ENCODE measurements around the gene FAM9B.

Gene FAM9B

DNA sequence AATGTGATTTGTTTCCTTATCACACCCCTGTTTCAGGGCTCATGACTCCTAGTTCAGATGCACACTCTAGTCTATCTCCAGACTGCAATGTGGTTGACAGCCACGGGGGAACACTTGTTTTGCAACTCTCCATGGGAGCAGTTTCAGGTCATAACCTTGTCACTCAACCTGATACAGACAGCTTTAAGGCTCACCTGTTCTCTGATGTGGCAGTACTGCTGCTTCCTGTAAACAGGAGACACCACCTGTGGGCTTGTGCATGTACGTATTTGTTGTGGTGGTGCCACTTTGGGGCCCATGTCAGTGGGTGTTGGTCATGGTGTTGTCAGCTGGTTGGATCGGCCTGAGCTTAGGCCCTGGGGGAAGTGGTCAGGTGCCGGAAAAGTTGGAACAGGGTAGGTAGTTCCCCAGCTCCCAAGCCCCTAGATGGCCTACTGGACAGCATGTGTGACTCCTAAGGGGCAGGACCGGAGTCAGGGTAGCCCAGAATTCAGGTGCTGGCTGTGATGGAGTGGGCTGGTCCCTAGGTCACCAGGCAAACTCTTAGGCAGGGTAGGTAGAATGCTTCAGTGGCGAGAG lies 46.2 kb downstream of the FAM9B start:
- no peak overlapping the region for H3K4me3 ChIP-seq (ENCODE audit: low read depth, low read length)
- peak; percentile 0 for DNase-seq (ENCODE audit: low read depth)
- TF ChIP-seq, protein P1, sequence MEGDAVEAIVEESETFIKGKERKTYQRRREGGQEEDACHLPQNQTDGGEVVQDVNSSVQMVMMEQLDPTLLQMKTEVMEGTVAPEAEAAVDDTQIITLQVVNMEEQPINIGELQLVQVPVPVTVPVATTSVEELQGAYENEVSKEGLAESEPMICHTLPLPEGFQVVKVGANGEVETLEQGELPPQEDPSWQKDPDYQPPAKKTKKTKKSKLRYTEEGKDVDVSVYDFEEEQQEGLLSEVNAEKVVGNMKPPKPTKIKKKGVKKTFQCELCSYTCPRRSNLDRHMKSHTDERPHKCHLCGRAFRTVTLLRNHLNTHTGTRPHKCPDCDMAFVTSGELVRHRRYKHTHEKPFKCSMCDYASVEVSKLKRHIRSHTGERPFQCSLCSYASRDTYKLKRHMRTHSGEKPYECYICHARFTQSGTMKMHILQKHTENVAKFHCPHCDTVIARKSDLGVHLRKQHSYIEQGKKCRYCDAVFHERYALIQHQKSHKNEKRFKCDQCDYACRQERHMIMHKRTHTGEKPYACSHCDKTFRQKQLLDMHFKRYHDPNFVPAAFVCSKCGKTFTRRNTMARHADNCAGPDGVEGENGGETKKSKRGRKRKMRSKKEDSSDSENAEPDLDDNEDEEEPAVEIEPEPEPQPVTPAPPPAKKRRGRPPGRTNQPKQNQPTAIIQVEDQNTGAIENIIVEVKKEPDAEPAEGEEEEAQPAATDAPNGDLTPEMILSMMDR (IDR thresholded peaks at IDR 0.05; ENCODE audit: insufficient read depth, low read depth, low read length, missing control alignments) = no peak

DNA sequence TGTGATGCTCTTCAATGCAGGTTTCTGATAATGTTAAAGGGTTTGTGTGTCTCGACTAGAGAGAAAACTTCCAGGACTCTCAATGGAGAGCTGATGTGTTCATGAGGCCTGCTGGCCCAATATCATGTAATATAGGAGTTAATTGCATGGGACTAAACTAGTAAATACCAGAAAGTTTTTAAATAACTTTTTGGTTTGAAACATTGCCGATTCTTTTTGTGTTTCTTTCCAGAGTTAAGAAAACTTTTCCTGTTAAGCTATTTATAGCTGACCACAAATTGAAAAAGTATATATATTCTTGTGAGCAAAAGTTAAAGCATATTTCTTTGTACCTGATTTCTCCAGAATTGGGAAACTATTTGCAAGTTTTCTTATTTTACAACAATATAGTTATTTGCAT lies 49.7 kb downstream of the FAM9B start:
- TF ChIP-seq, protein P1 (IDR thresholded peaks at IDR 0.05; ENCODE audit: insufficient read depth, low read depth, low read length, missing control alignments) = no peak
- DNase-seq (ENCODE audit: low read depth) = no peak
- no peak overlapping the region for H3K4me3 ChIP-seq (ENCODE audit: low read depth, low read length)

DNA sequence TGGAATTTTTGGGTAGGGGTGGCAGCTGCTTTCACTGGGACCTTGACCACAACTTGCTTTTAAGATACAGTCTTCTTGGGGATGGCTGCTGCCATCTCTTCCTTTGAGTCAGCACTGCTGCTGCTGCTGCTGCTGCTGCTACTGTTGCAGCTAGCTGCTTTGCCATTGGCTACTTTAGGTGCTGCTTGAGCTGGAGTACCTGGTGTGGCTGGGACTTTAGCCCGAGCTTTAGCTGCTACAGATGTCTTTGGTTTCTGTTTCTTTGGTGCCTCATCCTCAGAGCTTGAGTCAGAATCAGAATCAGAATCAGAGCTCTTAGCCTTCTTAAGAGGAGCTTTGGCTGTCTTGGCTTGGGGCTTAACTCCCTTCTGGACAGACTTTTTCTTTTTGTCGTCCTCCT lies 52.2 kb downstream of the FAM9B start:
- no peak overlapping the region for H3K4me3 ChIP-seq (ENCODE audit: low read depth, low read length)
- TF ChIP-seq, protein P1 (IDR thresholded peaks at IDR 0.05; ENCODE audit: insufficient read depth, low read depth, low read length, missing control alignments) = no peak
- peak; percentile 30 for DNase-seq (ENCODE audit: low read depth)

DNA sequence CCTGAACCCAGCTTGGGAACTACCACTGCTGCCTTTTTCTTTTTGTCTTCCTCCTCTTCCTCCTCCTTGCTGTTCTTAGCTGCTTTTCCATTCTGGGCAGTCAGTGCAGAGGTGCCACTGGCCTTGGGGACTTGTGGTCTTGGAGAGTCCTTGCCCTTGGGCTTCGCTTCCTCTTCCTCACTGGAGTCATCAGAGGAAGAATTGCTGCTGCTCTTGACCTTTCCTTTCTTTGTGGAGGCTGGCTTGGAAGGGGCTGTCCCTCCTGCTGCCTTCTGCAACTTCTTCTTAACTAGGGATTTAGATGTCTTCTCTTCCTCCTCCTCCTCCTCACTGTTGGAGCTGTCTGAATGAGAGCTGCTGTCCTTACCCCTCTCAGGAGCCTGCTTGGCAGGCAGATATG lies 53.2 kb downstream of the FAM9B start:
- TF ChIP-seq, protein P1 (IDR thresholded peaks at IDR 0.05; ENCODE audit: insufficient read depth, low read depth, low read length, missing control alignments) = no peak
- no peak overlapping the region for H3K4me3 ChIP-seq (ENCODE audit: low read depth, low read length)
- no peak for DNase-seq (ENCODE audit: low read depth)
